Gastrocnemius medialis (tissue), 4 donors: Measurements from ENCODE around the gene GALNT2.

Experiments used
- CTCF ChIP-seq, 5 experiments: fragments of 450-650 bp in 3 of 5; fragments of 200-600 bp in 2 of 5; sonication (generic) in 2 of 5; IDR thresholded peaks in 4 of 5; conservative IDR thresholded peaks in 1 of 5; 1 replicate in 4 of 5; 2 replicates in 1 of 5; pipeline ENCODE4 v1.5.1; 2016 to 2019; ENCODE audit warnings: antibody characterized with exemption in 5 of 5, mild to moderate bottlenecking in 3 of 5, moderate library complexity in 3 of 5
- POLR2A ChIP-seq, 2 donors: fragments of 450-650 bp; IDR thresholded peaks; one replicate each; pipeline ENCODE4 v1.6.1; 2017; ENCODE audit warnings: antibody characterized with exemption in 2 of 2, mild to moderate bottlenecking in 2 of 2, moderate library complexity in 2 of 2

GRCh38 chr1:230200276-230200675 lies 133.2 kb downstream of the GALNT2 start:
- TF ChIP-seq CTCF (IDR thresholded peaks at IDR 0.05 in 4 of 5, conservative IDR thresholded peaks at IDR 0.05 in 1 of 5) (no peak), POLR2A (IDR thresholded peaks at IDR 0.05) (no peak)
